HT-29 (cell line): ENCODE measurements around the gene TINCR. TPM values are rescaled to one million over a fixed set of nuclear protein-coding genes. Genes with fewer than 3 reads are reported as not detected.
A peak's percentile ranks its signal among the peaks of the same experiment; 100 is the strongest.
"Not testable (repeated sequence)": the region's sequence is repeated elsewhere in the genome, so short reads cannot be mapped to it uniquely, and the experiment has no call there.

Experiments
- DNase-seq: peaks from one replicate; pipeline ENCODE4 v3.0.0-alpha.2; 2015; ENCODE audit warnings: low spot score
- total RNA-seq: library from RNA; depleted of rRNA; stranded (reverse); fragments of >200 nt; shearing (Covaris generic); gene quantifications from 2 replicates; pipeline ENCODE4 v1.2.3, GENCODE V29; 2014

Gene TINCR
- total RNA-seq, 1 experiment from 2014 or later, result not detected

DNA sequence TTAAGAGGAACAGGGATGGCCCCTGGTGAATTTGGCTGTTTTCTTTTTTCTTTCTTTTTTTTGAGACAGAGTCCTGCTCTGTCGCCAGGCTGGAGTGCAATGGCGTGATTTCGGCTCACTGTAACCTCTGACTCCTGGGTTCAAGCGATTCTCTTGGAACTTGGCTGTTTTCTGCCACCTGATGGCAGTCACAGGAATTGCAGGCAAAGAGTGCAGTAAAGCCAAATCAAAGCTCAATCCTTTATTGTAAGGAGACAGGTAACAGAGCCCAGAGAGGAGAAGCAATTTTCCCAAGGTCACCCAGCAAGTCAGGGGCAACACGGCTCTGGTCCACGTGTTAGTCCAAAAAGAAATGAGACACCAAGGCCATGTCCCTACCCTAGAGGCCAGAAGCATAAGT is 6.2 kb downstream of the TINCR start:
- DNase-seq, result no peak

- DNase-seq, result no peak
These were observed 7.6 kb downstream of the TINCR start for GRCh38 chr19:5560156-5560555.

DNA sequence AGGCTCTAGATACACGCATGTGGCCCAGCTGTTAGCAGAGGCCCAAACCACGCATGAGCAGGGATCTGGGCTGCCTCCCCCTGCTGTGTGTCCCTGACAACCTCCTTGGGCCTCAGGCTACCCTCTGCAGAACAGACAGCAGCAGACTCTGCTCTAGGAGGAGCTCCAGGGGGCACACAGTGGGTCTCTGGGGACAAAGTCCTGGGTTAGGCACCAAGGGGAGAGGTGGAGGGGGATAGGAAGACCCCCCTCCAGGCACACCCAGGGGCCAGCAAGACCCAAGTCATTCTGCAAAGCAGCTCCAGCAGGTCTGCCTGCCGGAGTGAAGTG is 8.0 kb downstream of the TINCR start:
- DNase-seq, result no peak

GRCh38 chr19:5558101-5558621 is 9.6 kb downstream of the TINCR start:
- DNase-seq, result no peak

DNA sequence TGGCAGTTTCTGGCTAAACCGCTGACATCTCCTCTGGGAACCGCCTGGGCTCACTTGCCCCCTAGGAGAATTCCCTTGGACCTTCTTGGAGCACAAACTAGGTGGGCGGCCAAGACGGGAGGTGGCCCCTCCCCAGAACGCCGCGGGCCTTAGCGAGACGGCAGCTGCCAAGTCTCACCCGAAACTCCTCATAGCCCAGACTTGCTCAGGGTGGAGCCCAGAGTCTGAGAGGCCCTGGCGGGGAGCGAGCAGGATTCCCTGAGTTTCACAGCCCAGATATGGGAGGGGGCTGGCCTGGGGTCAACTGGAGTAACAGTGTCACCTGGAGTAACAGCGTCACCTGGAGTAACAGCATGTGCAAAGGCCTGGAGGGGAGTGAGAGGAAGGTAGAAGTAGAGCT is 10.1 kb downstream of the TINCR start:
- no peak for DNase-seq

DNA sequence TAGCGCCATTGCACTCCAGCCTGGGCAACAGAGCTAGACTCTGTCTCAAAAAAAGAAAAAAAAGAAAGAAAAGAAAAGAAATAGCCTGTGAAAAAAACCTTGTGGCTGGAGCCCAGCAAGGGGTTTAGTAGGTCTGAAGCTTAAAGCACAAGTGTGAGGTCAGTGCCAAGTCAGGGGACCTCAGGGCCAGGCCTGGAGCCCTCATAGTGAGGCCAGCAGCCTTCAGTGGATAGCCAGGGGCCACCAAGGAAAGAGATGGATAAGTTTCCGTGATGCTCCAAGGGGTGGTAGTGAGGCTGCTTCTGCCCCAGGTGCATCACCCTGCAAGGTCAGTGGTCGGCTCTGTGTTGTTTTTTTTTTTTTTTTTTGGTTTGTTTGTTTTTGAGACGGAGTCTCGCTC is 12.9 kb downstream of the TINCR start:
- no peak for DNase-seq

DNA sequence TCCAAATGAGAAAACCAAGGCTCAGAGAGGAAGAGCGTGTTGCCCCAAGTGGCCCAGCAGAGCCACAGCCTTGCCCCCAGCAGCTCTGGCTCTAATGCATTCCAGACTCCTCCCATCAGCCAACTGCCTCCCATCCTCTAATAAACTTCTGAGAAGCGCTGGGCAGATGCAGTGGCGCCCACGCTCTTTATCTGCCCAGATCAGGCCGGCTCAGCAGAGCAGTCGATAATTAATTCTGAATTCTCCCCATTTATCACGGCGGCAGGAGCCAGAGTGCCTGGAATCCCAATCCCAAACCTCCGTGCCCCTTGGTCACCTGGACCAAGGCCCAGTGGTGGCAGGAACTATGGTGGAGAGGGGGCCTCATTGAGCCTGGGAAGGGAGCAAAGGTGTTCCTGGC is 13.9 kb downstream of the TINCR start:
- DNase-seq, result no peak

DNA sequence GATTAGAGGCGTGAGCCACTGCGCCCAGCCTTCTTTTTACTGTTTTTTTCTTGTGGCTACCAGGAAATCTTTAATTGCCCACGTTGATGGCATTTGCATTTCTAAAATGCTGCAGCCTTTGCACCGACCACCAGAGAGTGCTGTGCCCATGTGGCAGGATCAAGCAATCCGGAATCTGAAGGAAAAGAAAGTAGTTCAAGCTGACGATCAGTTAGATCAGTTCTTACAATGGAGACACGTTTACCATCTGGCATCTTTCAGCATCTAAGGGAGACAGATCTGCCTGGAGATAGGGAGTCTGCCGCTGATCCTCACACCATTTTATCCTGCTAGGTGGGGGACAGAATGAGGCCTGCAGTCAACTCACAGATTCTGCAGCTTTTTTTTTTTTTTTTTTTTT is 19.9 kb downstream of the TINCR start:
- DNase-seq, result peak; percentile 38

DNA sequence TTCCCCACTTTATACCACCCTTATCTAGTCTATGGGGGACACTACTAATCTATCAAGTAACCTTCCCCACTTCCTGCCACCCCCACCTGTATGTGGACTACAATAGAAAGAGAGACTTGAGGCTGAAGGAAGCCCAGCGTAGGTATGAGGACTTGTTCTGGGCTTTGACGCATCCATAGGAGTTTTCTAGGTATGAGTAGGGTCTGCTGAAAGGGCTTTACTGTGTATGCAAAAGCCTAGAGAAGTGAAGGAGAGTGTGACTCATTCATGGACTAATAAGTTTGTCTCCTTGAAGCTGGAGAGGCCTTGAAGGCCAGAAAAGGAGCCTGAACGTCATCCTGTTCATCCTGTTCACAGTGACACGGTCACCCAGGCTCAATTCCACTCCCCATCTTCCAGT is 21.8 kb downstream of the TINCR start:
- DNase-seq, result no peak

DNA sequence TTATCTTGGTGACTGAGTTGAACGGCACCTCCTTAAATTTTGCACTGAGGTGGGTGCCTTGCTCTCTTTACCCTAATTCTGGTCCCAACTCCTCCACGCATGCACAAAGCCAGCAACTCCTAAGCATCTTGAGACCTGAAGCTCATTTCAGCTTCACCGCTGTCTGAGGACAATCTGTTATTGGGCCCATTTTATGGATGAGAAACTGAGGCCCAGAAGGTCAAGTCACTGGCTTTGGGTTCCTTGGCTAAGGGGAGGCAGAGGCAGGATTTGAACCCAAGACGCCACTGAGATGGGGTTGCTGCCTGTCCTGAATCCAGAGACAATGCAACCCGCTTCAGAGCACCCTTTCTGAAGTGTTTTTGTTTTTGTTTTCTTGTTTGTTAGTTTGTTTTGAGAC is 22.7 kb downstream of the TINCR start:
- no peak for DNase-seq

GRCh38 chr19:5542665-5543064 is 25.1 kb downstream of the TINCR start:
- DNase-seq, result no peak

DNA sequence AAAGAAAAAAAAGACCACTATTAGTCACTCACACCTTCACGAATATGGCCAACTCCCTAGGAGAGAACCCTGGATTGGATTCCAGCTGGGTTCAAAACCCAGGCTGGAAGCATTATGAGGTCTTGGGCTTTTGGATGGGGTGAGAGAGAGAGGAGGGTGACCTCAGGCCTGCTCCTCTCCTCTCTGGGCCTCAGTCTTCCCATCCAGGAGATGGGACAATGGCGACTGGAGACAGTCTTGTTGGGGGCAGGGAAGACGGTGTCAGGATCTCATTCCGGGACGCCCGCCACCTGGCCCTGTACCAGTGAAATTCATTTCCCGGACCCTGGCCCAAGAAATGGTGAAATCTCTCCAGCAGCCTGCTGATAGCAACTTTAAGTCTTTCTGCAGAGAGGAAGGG is 26.3 kb downstream of the TINCR start:
- DNase-seq, result no peak

- DNase-seq, result no peak
These were observed 27.5 kb downstream of the TINCR start for GRCh38 chr19:5540208-5540607.

GRCh38 chr19:5537870-5538269 is 29.9 kb downstream of the TINCR start:
- DNase-seq, result no peak

DNA sequence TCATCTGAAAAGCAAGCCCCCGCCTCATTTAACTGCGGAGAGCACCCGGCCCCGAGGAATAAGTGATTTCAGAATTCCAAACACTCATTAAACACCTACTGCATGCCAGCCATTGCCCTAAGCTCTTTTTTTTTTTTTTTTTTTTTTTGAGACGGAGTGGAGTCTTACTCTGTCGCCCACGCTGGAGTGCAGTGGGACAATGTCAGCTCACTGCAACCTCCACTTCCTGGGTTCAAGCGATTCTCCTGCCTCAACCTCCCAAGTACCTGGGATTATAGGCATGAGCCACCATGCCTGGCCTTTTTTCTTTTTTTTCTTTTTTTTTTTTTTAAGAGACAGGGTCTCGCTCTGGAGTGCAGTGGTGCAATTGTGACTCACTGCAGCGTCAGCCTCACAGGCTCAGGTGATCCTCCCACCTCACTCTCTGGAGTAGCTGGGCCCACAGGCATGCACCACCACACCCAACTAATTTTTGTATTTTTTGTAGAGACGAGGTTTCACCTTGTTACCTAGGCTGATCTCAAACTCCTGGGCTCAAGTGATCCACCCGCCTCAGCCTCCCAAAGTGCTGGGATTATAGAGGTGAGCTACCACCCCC is 30.7 kb downstream of the TINCR start:
- not testable (repeated sequence) for DNase-seq

DNA sequence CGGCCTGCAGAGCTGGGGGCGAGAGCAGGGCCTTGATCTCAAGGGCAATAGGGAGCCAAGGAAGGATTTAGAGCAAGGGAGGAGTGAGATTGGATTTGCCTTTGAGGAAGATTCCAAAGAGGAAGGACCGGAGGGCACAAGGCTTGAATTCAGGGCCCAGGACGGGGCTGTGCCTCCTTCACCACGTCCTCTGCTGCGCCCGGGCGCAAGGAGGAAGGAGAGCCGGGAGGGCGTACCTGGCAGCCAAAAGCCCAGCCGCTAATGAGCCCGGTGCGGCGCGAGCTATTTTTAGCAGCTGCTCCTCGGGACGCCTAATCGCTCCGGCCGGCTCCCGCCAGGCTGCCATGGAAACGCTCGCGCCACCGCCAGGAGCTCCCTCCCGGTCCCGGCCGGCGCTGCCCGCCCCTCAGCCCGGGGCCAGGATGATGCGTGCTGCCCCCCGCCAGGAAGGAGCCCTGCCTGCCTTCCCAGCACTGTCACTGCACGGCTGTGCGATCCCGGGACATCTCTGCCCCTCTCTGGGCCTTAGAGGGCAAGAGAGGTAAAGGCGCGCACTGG is 31.3 kb downstream of the TINCR start:
- peak; percentile 3 for DNase-seq

DNA sequence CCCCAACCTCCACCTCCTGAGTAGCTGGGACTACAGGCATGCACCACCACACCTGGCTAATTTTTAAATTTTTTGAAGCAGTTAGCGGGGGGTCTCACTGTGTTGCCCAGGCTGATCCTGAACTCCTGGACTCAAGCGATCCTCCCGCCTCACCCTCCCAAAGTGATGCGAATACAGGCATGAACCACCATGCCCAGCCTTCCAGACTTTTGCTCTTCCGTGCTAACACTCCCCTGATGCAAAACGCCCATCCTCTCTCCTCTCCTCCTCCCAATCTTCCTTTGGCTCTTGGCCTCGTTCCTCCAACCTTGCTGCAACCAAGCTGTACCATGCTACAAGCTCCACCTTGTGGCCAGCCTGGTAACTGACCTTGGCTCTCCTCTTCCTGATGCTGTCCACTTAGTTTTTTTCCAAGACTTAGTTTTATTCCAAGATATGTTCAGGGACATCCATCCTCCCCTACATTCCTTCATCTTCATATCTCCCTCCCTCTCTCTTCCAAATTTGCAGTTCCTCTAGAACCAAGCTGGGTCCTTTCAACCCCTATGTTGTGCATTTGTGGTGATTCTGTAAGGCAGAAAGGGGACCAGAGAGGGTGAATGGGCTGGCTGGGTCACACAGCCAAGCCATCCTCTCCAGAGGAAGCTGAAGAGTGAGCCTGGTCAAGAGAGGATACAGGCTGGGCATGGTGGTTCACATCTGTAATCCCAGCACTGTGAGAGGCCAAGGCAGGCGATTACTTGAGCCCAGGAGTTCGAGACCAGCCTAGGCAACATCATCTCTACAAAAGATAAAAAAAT is 32.8 kb downstream of the TINCR start:
- no peak for DNase-seq

- DNase-seq, result no peak
These were observed 34.5 kb downstream of the TINCR start for GRCh38 chr19:5533257-5533656.

DNA sequence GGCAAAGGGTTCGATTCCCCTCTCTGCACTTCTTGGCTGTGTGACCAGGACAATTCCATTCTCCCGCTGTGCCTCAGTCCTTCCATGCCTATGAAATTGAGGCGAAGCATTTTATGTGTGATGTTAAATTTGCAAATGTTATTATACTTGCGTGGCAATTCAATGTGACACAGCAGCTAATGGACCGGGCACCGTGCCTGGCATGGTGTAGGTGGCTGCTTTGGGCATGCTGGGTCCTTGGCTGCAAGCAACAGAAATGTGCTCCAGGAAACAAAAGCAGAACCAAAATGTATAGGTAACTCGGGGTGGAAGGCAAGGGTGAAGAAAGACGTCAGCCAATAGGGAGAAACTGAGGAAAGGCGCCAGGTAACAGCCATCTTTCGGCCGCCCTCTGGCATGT is 37.1 kb downstream of the TINCR start:
- DNase-seq, result no peak

DNA sequence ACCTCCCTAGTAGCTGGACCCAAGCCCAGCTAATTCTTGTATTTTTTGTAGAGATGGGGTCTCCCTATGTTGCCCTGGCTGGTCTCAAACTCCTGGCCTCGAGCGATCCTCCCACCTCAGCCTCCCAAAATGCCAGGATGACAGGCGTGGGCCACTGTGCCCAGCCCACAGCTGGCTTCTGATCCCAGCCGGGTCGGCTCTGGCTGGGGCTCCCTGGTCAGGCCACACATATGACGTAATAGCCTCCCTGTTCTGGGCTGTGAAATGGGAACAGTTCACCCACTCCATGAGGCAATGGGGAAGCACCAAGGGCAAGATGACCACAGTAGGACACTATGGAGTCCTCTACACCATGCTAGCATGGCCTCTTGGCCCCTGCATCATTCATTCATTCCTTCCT is 41.1 kb downstream of the TINCR start:
- DNase-seq, result no peak

GRCh38 chr19:5524081-5524480 is 43.7 kb downstream of the TINCR start:
- no peak for DNase-seq

GRCh38 chr19:5522106-5522505 is 45.6 kb downstream of the TINCR start:
- DNase-seq, result no peak

DNA sequence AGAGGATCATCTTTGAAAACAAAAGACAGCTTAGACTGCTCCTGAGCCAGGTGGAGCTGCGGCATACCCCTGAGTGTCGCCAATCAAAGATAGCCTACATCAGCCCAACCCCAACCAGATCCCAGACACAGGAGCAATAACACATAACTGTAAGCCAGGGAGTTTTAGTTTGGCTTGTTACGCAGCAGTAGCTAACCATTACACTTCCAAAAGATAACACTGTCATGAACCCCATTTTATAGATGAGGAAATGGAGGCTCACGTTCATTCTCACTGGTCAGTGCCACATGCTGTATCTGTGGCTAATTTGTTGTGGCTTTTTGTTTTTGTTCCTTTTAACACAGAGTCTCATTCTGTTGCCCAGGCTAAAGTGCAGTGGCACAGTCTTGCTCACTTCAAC is 47.3 kb downstream of the TINCR start:
- DNase-seq, result no peak
